HG02588 (cell line): ENCODE data around the gene COQ4.
A peak's percentile ranks its signal among the peaks of the same experiment; 100 is the strongest.
"Not testable (repeated sequence)": the region's sequence is repeated elsewhere in the genome, so short reads cannot be mapped to it uniquely, and the experiment has no call there.

ENCODE experiments used
- ATAC-seq: cut with Tn5 transposase; IDR thresholded peaks from one replicate; pipeline ENCODE4 v1.9.1; 2021; ENCODE audit warnings: mild to moderate bottlenecking, moderate library complexity; ENCODE audit not compliant: unreplicated experiment

The COQ4 gene

DNA sequence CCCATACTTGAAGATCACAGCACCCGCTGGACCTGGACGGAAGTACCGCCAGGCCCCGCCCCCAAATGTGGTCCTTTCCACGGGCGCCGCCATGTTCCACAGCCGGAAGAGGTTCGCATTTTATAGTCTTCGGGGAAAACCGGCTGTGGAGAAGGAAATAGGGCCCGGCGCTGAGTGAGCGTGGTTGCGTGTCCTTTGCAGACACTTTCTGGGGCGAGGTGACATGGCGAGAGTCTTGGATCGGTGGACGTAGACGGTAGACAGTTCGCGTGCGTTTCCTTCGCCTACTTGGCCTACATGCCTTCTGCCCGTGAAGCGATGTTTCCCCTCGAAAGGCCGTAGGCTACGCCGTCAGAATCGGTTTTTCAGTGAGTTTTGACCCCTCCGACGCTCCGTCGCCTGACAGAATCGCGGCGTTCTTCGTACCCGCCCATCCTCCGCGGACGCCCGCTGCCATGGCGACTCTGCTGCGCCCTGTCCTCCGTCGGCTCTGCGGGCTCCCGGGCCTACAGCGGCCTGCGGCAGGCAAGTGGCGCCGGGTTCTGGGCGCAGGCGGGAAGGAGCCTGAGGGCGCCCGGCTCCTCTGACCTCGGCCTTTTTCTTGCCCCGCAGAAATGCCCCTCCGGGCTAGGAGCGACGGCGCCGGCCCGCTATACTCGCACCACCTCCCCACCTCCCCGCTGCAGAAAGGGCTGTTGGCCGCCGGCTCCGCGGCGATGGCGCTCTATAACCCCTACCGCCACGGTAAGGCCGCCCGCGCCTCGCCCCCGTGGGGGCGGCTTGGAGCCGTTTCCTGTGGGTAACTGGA is at the start of gene COQ4, which contains the start of gene TRUB2:
Gene COQ4 (plus strand): TSS at position 436 of the 808 bp plus-strand sequence. CDS start 20 bp downstream, at position 456.
Gene TRUB2 (minus strand): TSS at position 44 of the 808 bp plus-strand sequence. CDS start 39 bp downstream, at position 5.
- ATAC-seq = peak; percentile 78

DNA sequence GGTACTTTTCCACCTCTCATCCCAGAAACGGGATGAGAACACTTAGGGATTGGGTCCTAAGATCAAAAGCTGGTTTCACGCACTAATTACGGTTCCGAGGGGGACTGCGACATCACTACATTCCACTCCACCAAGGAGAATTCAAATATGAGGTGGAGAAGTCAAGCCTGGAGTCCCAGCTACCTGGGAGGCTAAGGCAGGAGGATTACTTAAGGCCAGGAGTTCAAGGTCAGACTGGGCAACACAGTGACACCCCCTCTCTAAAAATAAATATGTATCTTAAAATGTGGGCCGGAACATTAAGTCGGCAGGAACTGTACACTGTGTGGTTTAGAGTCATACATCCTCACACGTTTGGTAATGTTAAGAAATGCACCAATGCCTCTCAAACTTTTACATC is 48.4 kb upstream of the COQ4 start:
- no peak for ATAC-seq

DNA sequence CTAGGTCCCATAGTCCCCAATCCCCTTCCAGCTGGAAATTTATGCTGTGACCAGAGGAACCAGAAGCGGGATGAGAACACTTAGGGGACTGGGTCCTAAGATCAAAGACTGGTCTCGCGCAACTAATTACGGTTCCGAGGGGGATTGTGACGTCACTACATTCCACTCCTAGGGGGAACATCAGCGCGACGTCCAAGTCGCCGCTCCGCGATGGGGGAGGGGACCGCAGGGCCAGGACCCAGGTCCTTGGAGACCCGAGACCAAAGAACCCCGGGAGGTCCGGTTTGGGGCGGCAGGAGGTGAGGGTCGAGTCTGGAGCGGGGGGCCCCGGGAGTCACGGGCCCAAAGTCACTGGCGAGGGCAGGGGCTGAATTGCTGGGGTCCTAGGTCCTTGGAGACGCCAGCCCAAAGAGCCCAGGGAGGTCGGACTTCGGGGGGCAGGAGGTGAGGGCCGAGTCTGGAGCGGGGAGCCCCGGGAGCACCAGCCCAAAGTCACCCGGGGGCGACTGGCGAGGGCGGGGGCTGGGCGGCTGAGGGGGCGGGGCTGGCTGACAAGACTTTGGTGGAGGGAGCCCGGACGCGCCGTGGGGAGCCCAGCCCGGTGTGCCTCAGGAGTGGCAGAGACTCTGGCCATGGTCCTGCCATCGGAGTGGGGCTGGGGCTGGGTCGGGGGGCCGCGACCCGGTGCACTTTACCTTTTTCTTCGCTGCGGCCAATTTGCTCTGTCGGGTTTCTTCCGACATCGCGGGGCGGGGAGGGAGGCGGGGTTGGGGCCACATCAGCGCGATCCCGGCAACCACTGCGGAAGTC is 47.2 kb upstream of the COQ4 start, which contains the start of gene GOLGA2:
Gene GOLGA2 (minus strand): TSS at position 810 of the 810 bp plus-strand sequence. CDS start 31 bp downstream, at position 779.
- ATAC-seq = peak; percentile 50

DNA sequence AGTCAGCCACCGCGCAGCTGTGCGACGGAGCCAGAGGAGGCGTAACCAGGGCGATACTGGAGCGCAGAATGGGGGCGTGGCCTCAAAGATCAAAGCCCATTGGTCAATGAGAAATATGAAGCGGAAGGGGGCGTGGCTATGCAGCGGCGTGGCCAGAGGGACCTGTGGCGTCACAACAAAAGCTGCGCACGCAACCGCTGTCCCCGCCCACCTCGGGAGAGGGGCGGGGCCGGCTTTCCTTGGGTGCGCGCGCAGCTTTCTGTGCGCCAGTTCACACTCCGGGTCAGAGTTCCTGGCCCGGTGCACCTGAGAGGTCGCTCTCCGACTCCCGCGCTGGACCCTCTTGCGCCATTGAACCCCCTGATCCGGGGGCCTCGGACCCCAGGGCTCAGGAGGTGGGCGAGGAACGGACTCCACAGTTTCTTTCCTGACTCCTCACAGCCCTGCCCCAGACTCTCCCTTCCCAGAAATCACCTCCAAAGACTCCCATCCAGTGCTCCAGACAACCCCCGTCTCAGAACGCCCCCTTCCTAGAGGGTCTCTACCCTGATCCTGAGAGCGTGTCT is 46.5 kb upstream of the COQ4 start, which contains the start of gene SWI5:
Gene SWI5 (plus strand): TSS at position 269 of the 566 bp plus-strand sequence.
- peak; percentile 93 for ATAC-seq

DNA sequence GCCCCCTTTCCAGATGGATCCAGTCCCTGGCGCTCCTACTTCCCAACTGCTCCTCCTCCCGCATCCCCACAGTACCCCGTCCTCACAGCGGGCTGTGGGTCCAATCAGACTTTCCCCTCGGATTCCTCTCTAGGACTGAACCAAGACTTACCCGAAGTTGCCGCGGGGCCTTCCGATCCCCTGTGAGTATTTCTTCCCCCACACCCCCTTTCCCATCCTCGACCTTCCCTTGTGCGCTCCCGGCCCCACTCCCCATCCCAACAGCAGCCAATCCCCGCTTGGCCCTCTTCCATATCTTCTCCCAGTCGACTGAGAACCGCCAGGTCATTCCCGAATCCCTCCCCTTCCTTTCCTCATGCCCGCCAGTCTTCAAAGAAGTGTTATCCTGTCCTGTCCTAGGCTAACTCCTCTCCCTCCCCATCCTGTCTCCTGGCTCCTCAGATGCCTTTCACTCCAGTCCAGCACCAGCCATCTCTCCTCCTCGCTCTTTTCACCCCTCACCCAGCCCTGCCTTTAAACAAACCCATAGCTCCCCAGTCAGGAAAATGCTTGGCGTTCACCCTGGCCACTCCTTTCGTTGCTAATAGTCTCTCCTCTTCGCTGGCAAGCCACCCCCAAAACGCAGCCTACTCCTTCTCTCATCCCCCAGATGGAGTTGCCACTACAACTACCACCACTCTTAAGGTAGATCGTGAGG is 45.9 kb upstream of the COQ4 start:
- ATAC-seq = no peak

DNA sequence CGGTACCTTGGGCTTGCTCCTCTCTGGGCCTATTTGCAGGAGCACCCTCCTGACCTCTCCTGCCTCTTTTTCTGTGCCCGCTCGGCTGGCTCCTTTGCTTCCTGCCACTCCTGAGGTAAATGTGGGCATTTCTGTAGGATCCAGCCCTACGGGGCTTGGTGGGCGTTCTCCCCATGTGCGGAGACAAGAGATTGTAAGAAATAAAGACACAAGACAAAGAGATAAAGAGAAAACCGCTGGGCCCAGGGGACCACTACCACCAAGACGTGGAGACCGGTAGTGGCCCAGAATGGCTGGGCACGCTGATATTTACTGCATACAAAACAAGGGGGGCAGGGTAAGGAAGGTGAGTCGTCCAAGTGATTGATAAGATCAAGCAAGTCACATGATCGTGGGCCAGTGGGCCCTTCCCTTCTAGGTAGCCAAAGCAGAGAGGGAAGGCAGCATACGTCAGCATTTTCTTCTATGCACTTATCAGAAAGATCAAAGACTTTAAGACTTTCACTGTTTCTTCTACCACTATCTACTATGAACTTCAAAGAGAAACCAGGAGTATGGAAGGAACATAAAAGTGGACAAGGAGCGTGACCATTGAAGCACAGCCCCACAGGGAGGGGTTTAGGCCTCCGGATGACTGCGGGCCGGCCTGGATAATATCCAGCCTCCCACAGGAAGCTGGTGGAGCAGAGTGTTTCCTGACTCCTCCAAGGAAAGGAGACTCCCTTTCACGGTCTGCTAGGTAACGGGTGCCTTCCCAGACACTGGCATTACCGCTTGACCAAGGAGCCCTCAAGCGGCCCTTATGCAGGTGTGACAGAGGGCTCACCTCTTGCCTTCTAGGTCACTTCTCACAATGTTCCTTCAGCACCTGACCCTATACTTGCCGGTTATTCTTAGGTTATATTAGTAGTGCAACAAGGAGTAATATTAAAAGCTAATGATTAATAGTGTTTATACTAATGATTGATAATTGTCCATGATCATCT is 43.3 kb upstream of the COQ4 start:
- not testable (repeated sequence) for ATAC-seq

DNA sequence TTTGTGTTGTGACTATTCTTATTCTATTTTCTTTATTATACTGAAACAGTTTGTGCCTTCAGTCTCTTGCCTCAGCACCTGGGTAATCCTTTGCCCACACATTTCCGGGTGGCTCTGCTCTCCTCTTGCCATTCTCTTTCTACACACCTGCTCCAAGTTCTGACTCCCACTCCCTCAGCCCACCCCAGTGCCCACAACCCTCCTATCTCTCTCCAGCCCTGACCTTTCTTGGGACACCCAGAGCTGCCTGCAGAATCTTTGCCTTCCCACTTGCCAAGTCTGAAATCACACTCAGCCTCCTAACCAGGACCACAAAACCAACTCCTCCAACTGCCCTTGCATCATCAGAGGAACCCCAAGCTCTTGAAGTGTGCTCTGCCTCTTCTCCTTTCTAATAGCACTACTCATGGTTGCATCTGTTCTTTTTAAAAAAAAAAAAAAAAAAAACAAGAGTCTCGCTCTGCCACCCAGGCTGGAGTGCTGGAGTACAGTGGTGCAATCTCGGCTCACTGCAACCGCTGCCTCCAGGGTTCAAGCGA is 42.5 kb upstream of the COQ4 start:
- no peak for ATAC-seq

DNA sequence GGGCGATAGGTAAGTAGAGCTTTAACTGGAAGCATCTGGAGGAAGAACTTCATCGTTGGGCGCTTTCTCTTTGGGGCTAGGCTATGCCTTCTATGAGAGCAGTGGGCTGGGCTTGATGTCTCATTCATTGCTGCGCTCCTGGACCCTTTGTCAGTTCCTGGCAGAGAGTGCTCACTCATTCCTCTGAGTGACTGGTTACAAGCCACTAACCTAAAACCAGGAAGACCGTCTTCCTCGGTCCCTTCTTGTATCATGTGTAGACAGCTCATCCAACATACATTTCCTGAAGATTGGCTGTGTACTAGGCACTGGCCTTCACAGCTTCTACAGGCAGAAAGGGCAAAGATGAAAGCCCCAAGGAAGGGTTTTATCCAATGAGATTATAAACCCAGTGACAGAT is 40.1 kb upstream of the COQ4 start:
- ATAC-seq = no peak

DNA sequence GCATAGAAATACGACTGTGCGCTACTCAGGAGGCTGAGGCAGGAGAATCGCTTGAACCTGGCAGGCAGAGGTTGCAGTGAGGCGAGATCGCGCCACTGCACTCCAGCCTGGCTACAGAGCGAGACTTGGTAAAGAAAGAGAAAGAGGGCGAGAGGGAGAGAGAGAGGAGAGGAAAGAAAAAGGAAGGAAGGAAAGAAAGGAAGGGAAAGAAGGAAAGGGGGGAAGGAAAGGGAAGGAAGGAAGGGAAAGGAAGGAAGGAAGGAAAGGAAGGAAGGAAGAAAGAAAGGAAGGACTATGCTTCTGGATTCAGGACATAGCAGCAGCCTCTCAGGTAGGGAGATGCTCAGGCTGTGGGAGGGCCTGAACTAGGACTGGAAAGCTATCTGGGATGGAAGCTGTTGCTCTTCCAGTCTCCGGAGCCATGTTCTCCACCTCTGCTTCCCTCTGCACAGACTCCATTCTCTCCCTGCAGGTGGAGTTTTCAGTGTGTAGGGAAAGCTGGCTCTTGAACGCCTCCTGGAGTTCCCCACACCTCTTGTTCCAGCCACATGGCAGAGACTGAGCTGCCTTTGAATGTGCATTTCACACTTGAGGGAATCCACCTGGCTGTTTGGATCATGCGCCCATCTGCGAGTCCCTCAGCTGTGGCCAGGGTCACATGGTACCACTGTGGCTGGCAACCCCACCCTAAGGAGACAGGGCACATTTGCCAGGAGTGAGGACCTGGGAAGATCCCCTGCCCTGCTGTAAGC is 37.4 kb upstream of the COQ4 start:
- ATAC-seq = no peak

DNA sequence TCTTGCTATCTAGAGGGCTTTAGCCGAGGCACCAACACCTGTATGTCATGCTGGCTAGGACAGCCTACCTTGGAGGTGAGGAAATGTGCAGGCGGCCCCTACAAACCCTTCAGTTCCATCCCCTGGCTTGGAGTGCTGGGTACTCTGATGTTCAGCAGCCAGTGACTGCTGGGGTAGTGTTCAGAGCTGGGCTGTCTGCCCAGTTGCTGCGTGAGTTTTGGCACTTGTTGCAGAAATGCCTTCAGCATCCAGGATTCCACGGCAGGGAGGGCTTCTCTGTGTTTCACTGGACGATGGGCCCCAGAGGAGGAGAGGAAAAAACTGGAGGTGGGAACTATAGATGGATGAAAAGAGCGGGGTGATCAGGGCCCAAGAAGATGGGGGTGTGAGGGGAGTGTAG is 36.2 kb upstream of the COQ4 start:
- ATAC-seq = no peak

DNA sequence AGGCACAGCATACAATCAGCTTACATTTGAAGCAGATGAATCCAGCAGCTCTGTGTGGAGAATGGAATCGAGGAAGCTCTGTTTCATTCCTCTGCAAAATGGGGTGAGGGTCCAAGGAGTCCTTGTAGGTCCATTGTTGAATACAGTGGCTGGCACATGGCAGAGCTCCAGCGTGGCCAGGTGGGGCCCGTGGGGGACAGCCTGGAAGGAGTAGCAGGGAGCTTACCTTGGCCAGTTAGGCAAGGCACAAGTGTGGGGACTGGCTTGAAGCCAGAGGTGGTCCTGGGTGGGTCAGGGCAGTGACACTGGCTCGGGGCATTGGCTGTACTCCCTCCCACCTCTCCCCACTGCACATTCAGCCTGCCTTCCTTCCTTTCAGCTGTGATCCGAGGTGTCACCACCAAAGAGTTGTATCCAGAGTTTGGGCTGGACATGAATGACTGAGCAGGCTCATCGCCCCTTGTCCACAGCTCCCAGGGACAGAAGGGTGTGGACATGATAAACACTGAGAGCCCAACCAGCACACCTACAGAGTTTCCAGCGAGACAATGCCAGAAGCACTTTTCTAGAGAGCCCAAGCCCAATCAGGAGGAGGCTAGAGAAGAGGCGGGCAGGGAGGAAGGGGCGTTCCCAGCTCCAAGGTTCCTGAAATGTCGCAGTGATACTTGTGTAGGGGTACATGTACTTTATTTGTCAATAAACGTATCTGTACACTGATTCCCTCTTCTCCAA is 34.2 kb upstream of the COQ4 start:
- ATAC-seq = no peak

DNA sequence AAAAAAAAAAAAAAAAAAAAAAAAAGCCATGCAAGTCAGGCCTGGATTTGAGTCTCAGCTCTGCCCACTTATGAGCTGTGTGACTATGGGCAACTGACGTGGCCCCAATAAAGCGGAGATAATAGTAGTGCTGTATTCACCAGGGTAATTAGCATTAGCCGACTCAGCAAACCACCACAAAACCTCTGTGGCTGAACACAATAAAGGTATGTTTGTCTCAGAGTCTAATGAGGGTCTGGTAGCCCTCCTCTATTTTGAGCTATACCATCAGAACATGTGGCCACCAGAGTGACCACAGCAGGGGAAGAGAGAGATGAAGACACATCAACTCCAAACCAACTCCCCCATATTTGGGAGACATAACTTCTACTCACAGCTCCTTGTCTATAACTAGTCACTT is 30.6 kb upstream of the COQ4 start:
- ATAC-seq = no peak

DNA sequence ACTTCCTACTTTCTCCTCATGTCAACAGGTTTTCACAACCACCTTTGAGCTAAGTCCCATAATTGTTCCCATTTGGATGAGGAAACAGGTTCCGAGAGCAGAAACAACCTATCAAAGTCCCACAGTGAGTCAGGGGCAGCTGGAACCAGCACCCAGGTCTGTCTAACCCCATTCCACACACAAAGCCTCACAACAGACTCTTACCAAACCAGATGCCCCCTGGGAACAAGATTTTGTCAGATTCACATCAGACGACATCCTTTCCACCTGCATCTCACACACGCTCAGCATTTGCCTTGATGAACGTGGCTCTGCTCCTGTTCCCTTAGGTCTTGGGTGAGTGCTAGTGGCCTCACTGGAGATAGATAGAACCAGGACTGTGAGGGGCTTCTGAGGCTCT is 29.5 kb upstream of the COQ4 start:
- no peak for ATAC-seq

DNA sequence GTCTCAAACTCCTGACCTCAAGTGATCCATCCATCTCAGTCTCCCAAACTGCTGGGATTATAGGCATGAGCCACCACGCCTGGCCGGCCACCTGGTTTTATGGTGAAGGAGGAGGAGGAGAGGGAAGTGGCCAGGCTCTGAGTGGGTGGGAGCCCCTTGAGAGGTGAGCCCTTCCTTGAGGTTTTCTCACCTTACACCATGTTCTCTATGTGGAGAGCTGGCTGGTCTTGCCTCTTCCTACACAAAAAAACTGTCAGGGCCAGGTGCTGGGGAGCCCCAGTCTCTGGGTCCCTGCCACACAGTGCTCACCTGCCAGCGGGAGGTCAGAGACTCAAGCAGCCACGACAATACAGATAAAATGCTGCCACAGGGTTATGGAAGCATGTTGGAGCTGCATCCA is 28.5 kb upstream of the COQ4 start:
- no peak for ATAC-seq

DNA sequence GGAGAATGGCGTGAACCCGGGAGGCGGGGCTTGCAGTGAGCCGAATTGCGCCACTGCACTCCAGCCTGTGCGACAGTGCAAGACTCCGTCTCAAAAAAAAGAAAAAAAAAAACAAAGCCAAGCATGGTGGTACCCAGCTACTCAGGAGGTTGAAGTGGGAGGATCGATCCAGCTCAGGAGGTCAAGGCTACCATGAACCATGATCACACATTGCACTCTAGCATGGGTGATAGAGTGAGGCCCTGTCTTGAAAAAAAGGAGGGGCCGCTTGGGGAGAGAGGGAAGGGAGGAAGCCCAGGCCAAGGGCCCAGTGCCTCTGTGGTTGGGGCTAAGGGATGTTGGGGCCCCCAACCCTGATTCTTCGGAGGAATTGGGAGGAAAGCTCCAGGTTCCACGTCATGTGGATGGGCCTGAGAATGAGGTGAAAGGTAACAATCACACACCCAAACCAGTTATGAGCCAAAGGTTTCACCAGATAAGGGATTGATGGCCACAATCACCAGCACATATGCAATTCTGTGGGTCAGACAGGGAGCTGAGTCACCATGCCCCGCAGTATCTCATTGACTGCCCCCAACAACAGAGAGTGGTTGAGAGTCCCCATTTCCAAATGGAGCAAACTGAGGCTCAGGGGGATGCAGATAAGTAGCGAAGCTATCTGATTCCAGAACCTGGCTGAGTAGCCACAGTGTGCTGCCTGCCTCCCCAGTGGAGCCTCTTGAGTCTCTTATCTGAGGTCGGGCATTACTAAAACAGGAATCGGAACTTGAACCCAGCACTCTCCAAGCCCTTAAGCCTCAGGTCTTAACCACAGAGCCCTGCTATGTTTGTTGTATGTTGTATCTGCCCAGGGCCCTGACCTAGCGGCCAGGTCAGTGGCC is 26.1 kb upstream of the COQ4 start:
- ATAC-seq = no peak

DNA sequence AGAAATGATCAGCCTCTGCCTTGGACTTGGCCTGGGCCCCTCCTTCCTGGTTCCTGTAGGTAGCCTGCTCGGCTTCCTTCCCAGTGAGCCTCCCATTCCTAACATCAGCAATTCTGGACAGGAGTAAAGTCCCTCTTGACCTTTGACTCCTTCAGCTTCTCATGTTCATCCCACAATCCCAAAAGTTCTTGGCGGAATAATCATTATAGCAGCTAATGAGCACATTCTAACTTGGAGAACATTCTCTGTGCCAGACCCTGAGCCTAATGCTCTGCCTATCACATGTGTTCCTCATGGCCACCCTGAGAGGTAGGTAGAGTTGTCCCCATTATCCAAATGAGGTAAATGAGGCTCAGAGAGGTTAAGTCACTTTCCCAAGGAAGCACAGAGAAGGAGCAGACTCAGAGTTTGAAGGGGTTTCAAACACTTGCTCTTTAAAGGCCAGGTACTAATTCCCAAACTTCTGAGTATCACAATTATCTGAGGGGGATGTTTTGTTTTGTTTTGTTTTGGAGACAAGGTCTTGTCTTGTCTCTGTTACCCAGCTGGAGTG is 25.3 kb upstream of the COQ4 start:
- no peak for ATAC-seq
